H9 (cell line): ENCODE data around the gene C1orf159. TPM values are rescaled to one million over a fixed set of nuclear protein-coding genes. Genes with fewer than 3 reads are reported as not detected.

Experiments used
- DNase-seq: peaks from one replicate; pipeline ENCODE4 v3.0.0-alpha.2; 2017
- H2AFZ ChIP-seq: one replicate; pipeline ENCODE4 v1.6.1; 2013; ENCODE audit warnings: mild to moderate bottlenecking, low read length, control low read depth, moderate library complexity
- H2AK5ac ChIP-seq: 2 replicates; pipeline ENCODE4 v1.6.1; 2013; ENCODE audit warnings: low read length, control low read depth, mixed read lengths; ENCODE audit not compliant: insufficient read length
- H2BK120ac ChIP-seq: one replicate; pipeline ENCODE4 v1.6.1; 2013; ENCODE audit warnings: low read depth, mild to moderate bottlenecking, low read length, control low read depth, inconsistent platforms; ENCODE audit not compliant: poor library complexity, severe bottlenecking
- H2BK12ac ChIP-seq: 2 replicates; pipeline ENCODE4 v1.6.1; 2013; ENCODE audit warnings: low read length, control low read depth, mixed read lengths, low read depth; ENCODE audit not compliant: insufficient read length
- H2BK15ac ChIP-seq: 2 replicates; pipeline ENCODE4 v1.6.1; 2013; ENCODE audit warnings: low read depth, low read length, control low read depth
- H2BK20ac ChIP-seq: one replicate; pipeline ENCODE4 v1.6.1; 2013; ENCODE audit warnings: low read depth, mild to moderate bottlenecking, low read length, control low read depth, inconsistent platforms; ENCODE audit not compliant: poor library complexity, severe bottlenecking
- H2BK5ac ChIP-seq: 2 replicates; pipeline ENCODE4 v1.6.1; 2013; ENCODE audit warnings: low read length, control low read depth, mixed read lengths; ENCODE audit not compliant: insufficient read length
- H3K14ac ChIP-seq: 2 replicates; pipeline ENCODE4 v1.6.1; 2013; ENCODE audit warnings: low read length, control low read depth; ENCODE audit not compliant: insufficient read depth
- H3K18ac ChIP-seq: 2 replicates; pipeline ENCODE4 v1.6.1; 2013; ENCODE audit warnings: low read depth, mild to moderate bottlenecking, mixed read lengths, low read length, control low read depth; ENCODE audit not compliant: insufficient read length
- H3K23ac ChIP-seq: 2 replicates; pipeline ENCODE4 v1.6.1; 2013; ENCODE audit warnings: low read length, control low read depth, mixed read lengths, low read depth; ENCODE audit not compliant: insufficient read length
- H3K23me2 ChIP-seq: 2 replicates; pipeline ENCODE4 v1.6.1; 2013; ENCODE audit warnings: low read depth, mild to moderate bottlenecking, mixed read lengths, low read length, control low read depth; ENCODE audit not compliant: insufficient read length, poor library complexity, severe bottlenecking
- H3K27ac ChIP-seq: 2 replicates; pipeline ENCODE4 v1.5.1; 2013; ENCODE audit warnings: low read length, control low read depth, mixed read lengths, low read depth; ENCODE audit not compliant: insufficient read length
- H3K27me3 ChIP-seq: 2 replicates; pipeline ENCODE4 v1.6.1; 2013; ENCODE audit warnings: low read length, control low read depth, inconsistent platforms; ENCODE audit not compliant: insufficient read depth
- H3K4ac ChIP-seq: 2 replicates; pipeline ENCODE4 v1.6.1; 2013; ENCODE audit warnings: low read depth, mild to moderate bottlenecking, control low read depth, inconsistent platforms, low read length, moderate library complexity
- H3K4me1 ChIP-seq: 2 replicates; pipeline ENCODE4 v1.6.1; 2013; ENCODE audit warnings: low read length, control low read depth, inconsistent platforms; ENCODE audit not compliant: insufficient read depth
- H3K4me2 ChIP-seq: 2 replicates; pipeline ENCODE4 v1.6.1; 2013; ENCODE audit warnings: low read length, control low read depth, mixed read lengths; ENCODE audit not compliant: insufficient read length, insufficient read depth
- H3K56ac ChIP-seq: 2 replicates; pipeline ENCODE4 v1.6.1; 2013; ENCODE audit warnings: low read depth, mild to moderate bottlenecking, mixed read lengths, low read length, control low read depth; ENCODE audit not compliant: insufficient read length
- H3K79me1 ChIP-seq: 2 replicates; pipeline ENCODE4 v1.6.1; 2013; ENCODE audit warnings: low read depth, mild to moderate bottlenecking, moderate library complexity, low read length, control low read depth, inconsistent platforms; ENCODE audit not compliant: insufficient read depth, poor library complexity, severe bottlenecking
- H3K79me2 ChIP-seq: 2 replicates; pipeline ENCODE4 v1.6.1; 2013; ENCODE audit warnings: low read length, control low read depth, inconsistent platforms; ENCODE audit not compliant: insufficient read depth
- H3K9ac ChIP-seq: 2 replicates; pipeline ENCODE4 v1.6.1; 2013; ENCODE audit warnings: low read length, control low read depth, mixed read lengths; ENCODE audit not compliant: insufficient read length; ENCODE audit errors: extremely low read depth
- H3K9me3 ChIP-seq: one replicate; pipeline ENCODE4 v1.6.1; 2013; ENCODE audit warnings: low read depth, low read length, inconsistent platforms; ENCODE audit not compliant: control insufficient read depth
- H3T11ph ChIP-seq: one replicate; pipeline ENCODE4 v1.6.1; 2013; ENCODE audit warnings: mild to moderate bottlenecking, low read length, control low read depth, inconsistent platforms
- H4K20me1 ChIP-seq: one replicate; pipeline ENCODE4 v1.6.1; 2013; ENCODE audit not compliant: control insufficient read depth, insufficient read length, insufficient read depth
- H4K5ac ChIP-seq: 2 replicates; pipeline ENCODE4 v1.6.1; 2013; ENCODE audit warnings: low read depth, mild to moderate bottlenecking, mixed read lengths, low read length, control low read depth; ENCODE audit not compliant: insufficient read length
- H4K8ac ChIP-seq: replicated peaks from 2 replicates; pipeline ENCODE4 v1.6.1; 2013; ENCODE audit warnings: low read length, control low read depth, mixed read lengths, low read depth; ENCODE audit not compliant: insufficient read length
- H4K91ac ChIP-seq: 2 replicates; pipeline ENCODE4 v1.6.1; 2013; ENCODE audit warnings: low read depth, mild to moderate bottlenecking, moderate library complexity, mixed read lengths, low read length, control low read depth; ENCODE audit not compliant: insufficient read length
- H3K27ac Mint-ChIP-seq, 3 experiments: 2 replicates in 2 of 3; 3 replicates in 1 of 3; pipeline ENCODE4 v1.8.0; 2020 to 2021; ENCODE audit warnings: mixed read lengths in 3 of 3, mild to moderate bottlenecking in 1 of 3, moderate library complexity in 1 of 3
- H3K27me3 Mint-ChIP-seq: 2 replicates; pipeline ENCODE4 v1.8.0; 2021; ENCODE audit warnings: low read depth, mild to moderate bottlenecking, moderate library complexity, mixed read lengths
- H3K36me3 Mint-ChIP-seq, 3 experiments: 2 replicates in 2 of 3; 3 replicates in 1 of 3; pipeline ENCODE4 v1.8.0; 2020 to 2021; ENCODE audit warnings: low read depth in 3 of 3, mixed read lengths in 3 of 3; ENCODE audit not compliant: insufficient read depth in 1 of 3
- H3K4me1 Mint-ChIP-seq, 2 experiments: 2 replicates each; pipeline ENCODE4 v1.8.0; 2020; ENCODE audit warnings: mixed read lengths in 2 of 2
- H3K4me3 Mint-ChIP-seq, 2 experiments: 2 replicates in 1 of 2; 3 replicates in 1 of 2; pipeline ENCODE4 v1.8.0; 2020 to 2021; ENCODE audit warnings: mild to moderate bottlenecking in 2 of 2, mixed read lengths in 2 of 2, moderate library complexity in 1 of 2
- H3K9me3 Mint-ChIP-seq, 2 experiments: 2 replicates in 1 of 2; 3 replicates in 1 of 2; pipeline ENCODE4 v1.8.0; 2020; ENCODE audit warnings: mild to moderate bottlenecking in 2 of 2, mixed read lengths in 2 of 2, moderate library complexity in 1 of 2
- WGBS: extraction: QIAGEN DNeasy Blood & Tissue Kit; methylation state at CpG from one replicate; pipeline ENCODE4 v1.1.7; 2013; ENCODE audit warnings: missing lambda C conversion rate, low lambda C conversion rate, mixed read lengths; ENCODE audit not compliant: insufficient read length; ENCODE audit errors: extremely low coverage; 5-methylcytosine and 5-hydroxymethylcytosine counted together
- total RNA-seq: library from RNA; stranded (reverse); gene quantifications from 2 replicates; pipeline ENCODE4 v1.2.1, GENCODE V29; 2021
- TF ChIP-seq, protein P1 (sequence below): fragments of 200-600 bp; sonication (generic); conservative IDR thresholded peaks from 3 replicates; pipeline ENCODE4 v1.8.0; 2021; ENCODE audit warnings: antibody characterized with exemption, mild to moderate bottlenecking

Gene C1orf159
- total RNA-seq, 1 experiment from 2014 or later = 12.3 TPM

DNA sequence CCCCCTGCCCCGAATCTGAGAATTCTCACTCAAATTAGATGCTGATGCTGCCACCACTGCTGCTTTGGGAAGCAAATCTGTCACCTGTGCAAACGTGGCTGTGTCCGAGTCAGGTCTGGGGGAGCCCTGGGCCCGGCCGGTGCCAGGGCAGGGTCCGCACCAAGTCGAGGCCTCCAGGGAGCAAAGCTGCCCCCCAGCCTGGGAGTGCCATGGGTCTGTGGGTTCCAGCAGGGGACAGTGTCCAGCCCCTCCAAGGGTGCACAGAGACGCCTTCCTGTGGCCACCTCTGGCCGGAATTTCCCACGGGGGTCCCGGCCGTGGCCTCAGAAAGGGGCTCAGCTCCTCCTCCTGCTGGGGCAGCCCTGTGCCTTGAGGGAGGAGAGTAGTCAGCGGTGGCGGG is 30.1 kb upstream of the C1orf159 start:
- no peak overlapping the region for H3K14ac ChIP-seq
- no peak overlapping the region for H2BK20ac ChIP-seq
- no peak overlapping the region for H2BK12ac ChIP-seq
- DNase-seq = no peak
- Mint-ChIP-seq H3K27ac (0 out of 7 replicates have a peak overlapping the region, but pooled peaks of 1 of the 3 experiments have one; percentile 55), H3K27me3 (peaks cover 7% of the 10 kb centered on the region), H3K9me3 (no peaks in the 10 kb centered on the region; a peak in 1 of 5 replicates), H3K4me3 (no peak overlapping the region), H3K36me3 (no peaks in the 10 kb centered on the region), H3K4me1 (peaks cover 6 to 19% of the 10 kb centered on the region in 2 experiments)
- H3K27me3 ChIP-seq = no peaks in the 10 kb centered on the region
- no peaks in the 10 kb centered on the region for H3K23me2 ChIP-seq
- H3T11ph ChIP-seq = no peak overlapping the region
- no peaks in the 10 kb centered on the region for H3K79me1 ChIP-seq
- H2AFZ ChIP-seq = no peak overlapping the region
- H4K8ac ChIP-seq = no peak overlapping the region
- H3K79me2 ChIP-seq = no peaks in the 10 kb centered on the region
- no peak overlapping the region for H3K27ac ChIP-seq
- WGBS = no CpG with 5 or more reads among the region's 14 CpGs
- H3K4me1 ChIP-seq = no peaks in the 10 kb centered on the region
- H3K18ac ChIP-seq = no peak overlapping the region
- H3K9ac ChIP-seq = no peak overlapping the region
- H3K4ac ChIP-seq = no peak overlapping the region; the same call in 1 of the 2 replicates
- no peak overlapping the region for H3K56ac ChIP-seq
- H3K9me3 ChIP-seq = no peaks in the 10 kb centered on the region
- H3K4me2 ChIP-seq = no peak overlapping the region
- TF ChIP-seq, protein P1, sequence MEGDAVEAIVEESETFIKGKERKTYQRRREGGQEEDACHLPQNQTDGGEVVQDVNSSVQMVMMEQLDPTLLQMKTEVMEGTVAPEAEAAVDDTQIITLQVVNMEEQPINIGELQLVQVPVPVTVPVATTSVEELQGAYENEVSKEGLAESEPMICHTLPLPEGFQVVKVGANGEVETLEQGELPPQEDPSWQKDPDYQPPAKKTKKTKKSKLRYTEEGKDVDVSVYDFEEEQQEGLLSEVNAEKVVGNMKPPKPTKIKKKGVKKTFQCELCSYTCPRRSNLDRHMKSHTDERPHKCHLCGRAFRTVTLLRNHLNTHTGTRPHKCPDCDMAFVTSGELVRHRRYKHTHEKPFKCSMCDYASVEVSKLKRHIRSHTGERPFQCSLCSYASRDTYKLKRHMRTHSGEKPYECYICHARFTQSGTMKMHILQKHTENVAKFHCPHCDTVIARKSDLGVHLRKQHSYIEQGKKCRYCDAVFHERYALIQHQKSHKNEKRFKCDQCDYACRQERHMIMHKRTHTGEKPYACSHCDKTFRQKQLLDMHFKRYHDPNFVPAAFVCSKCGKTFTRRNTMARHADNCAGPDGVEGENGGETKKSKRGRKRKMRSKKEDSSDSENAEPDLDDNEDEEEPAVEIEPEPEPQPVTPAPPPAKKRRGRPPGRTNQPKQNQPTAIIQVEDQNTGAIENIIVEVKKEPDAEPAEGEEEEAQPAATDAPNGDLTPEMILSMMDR = no peak
- H2BK15ac ChIP-seq = no peak overlapping the region
- H4K91ac ChIP-seq = no peak overlapping the region
- H3K23ac ChIP-seq = no peak overlapping the region
- no peak overlapping the region for H2BK120ac ChIP-seq
- H2BK5ac ChIP-seq = no peak overlapping the region
- no peak overlapping the region for H4K5ac ChIP-seq
- H2AK5ac ChIP-seq = no peak overlapping the region
- no peaks in the 10 kb centered on the region for H4K20me1 ChIP-seq
